Astrocyte (in vitro differentiated cells and primary cell): ENCODE measurements around the gene POLD4.

Experiments
- EZH2 ChIP-seq: IDR thresholded peaks from 2 replicates; pipeline ENCODE4 v1.6.1; 2012; ENCODE audit warnings: mild to moderate bottlenecking, low read length, inconsistent platforms; ENCODE audit not compliant: insufficient read depth
- TF ChIP-seq, protein P1 (sequence below): IDR thresholded peaks from 2 replicates; pipeline ENCODE4 v1.5.1; 2011; ENCODE audit warnings: low read depth, mild to moderate bottlenecking, inconsistent platforms, low read length, moderate library complexity; ENCODE audit not compliant: insufficient read depth

DNA sequence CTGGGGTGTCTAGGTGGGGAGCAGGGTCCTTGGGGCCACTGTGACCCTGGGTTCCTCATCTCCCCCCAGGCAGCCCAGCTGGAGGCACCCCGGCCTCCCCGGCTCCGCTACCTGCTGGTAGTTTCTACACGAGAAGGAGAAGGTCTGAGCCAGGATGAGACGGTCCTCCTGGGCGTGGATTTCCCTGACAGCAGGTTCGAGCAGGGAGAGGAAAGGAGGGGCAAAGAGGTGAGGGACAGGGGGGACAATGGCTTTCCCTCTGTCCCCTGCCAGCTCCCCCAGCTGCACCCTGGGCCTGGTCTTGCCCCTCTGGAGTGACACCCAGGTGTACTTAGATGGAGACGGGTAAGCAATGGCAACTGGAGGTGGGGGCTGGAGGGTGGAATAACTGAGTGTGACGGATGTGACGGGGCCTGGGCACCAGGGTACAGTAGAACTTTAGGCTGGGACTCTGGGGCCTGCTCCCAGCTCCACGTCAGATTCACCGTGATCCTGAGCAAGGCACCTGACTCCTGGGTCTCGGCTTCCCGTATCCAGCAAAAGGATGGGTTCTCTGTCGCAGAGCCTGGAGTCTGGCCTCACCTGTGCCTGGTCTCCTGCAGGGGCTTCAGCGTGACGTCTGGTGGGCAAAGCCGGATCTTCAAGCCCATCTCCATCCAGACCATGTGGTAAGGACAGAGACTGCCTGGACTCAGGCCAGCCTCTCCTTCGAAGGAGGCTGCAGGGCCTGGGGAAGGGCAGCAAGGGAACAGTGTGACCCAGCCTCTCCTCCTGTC lies 46.4 kb downstream of the POLD4 start:
- TF ChIP-seq, protein P1, sequence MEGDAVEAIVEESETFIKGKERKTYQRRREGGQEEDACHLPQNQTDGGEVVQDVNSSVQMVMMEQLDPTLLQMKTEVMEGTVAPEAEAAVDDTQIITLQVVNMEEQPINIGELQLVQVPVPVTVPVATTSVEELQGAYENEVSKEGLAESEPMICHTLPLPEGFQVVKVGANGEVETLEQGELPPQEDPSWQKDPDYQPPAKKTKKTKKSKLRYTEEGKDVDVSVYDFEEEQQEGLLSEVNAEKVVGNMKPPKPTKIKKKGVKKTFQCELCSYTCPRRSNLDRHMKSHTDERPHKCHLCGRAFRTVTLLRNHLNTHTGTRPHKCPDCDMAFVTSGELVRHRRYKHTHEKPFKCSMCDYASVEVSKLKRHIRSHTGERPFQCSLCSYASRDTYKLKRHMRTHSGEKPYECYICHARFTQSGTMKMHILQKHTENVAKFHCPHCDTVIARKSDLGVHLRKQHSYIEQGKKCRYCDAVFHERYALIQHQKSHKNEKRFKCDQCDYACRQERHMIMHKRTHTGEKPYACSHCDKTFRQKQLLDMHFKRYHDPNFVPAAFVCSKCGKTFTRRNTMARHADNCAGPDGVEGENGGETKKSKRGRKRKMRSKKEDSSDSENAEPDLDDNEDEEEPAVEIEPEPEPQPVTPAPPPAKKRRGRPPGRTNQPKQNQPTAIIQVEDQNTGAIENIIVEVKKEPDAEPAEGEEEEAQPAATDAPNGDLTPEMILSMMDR, result no peak
- no peak for TF ChIP-seq EZH2
